NCI-H2029 (cell line): ENCODE results near the gene NEK11.

Source experiments
- DNase-seq: peaks from one replicate; lab custom pipeline; 2025; lab: John Stamatoyannopoulos, UW

Gene NEK11

GRCh38 chr3:131141770-131142169 lies 115.1 kb downstream of the NEK11 start:
- DNase-seq = no peak

GRCh38 chr3:131142580-131142979 lies 115.9 kb downstream of the NEK11 start:
- no peak for DNase-seq

GRCh38 chr3:131143802-131144201 lies 117.1 kb downstream of the NEK11 start:
- no peak for DNase-seq

GRCh38 chr3:131147534-131147933 lies 120.9 kb downstream of the NEK11 start:
- no peak for DNase-seq

GRCh38 chr3:131158434-131158833 lies 131.8 kb downstream of the NEK11 start:
- DNase-seq = no peak

- DNase-seq = no peak
Measured at GRCh38 chr3:131162516-131162915, 135.8 kb downstream of the NEK11 start.

GRCh38 chr3:131167867-131168266 lies 141.2 kb downstream of the NEK11 start:
- DNase-seq = no peak

- no peak for DNase-seq
Measured at GRCh38 chr3:131169331-131169730, 142.7 kb downstream of the NEK11 start.

- no peak for DNase-seq
Measured at GRCh38 chr3:131172502-131173200, 146.0 kb downstream of the NEK11 start.

- peak; percentile 7 for DNase-seq
Measured at GRCh38 chr3:131174752-131175151, 148.1 kb downstream of the NEK11 start.

GRCh38 chr3:131178710-131179375 lies 152.2 kb downstream of the NEK11 start:
- no peak for DNase-seq

- DNase-seq = no peak
Measured at GRCh38 chr3:131192701-131193100, 166.0 kb downstream of the NEK11 start.

- DNase-seq = no peak
Measured at GRCh38 chr3:131193641-131194238, 167.1 kb downstream of the NEK11 start.

- DNase-seq = no peak
Measured at GRCh38 chr3:131194816-131195215, 168.1 kb downstream of the NEK11 start.

GRCh38 chr3:131200636-131201199 lies 174.0 kb downstream of the NEK11 start:
- DNase-seq = no peak

- DNase-seq = no peak
Measured at GRCh38 chr3:131216330-131216729, 189.7 kb downstream of the NEK11 start.

- DNase-seq = no peak
Measured at GRCh38 chr3:131216801-131217200, 190.1 kb downstream of the NEK11 start.

GRCh38 chr3:131217296-131217741 lies 190.6 kb downstream of the NEK11 start:
- no peak for DNase-seq

- no peak for DNase-seq
Measured at GRCh38 chr3:131218196-131218595, 191.5 kb downstream of the NEK11 start.

- no peak for DNase-seq
Measured at GRCh38 chr3:131221731-131222130, 195.1 kb downstream of the NEK11 start.

GRCh38 chr3:131222599-131222998 lies 195.9 kb downstream of the NEK11 start:
- no peak for DNase-seq

GRCh38 chr3:131223373-131224289 lies 197.0 kb downstream of the NEK11 start:
- no peak for DNase-seq
